SK-N-MC (cell line): ENCODE measurements around the gene DUS2.

Experiments used
- EZH2 ChIP-seq: fragments of 200-600 bp; sonication (generic); IDR thresholded peaks from one replicate; pipeline ENCODE4 v1.6.1; 2017; ENCODE audit warnings: antibody characterized with exemption
- POLR2AphosphoS5 ChIP-seq: IDR thresholded peaks from 2 replicates; pipeline ENCODE4 v1.6.1; 2012; ENCODE audit warnings: mild to moderate bottlenecking, low read depth, low read length, borderline replicate concordance

GRCh38 chr16:68082629-68083238 is 59.6 kb downstream of the DUS2 start:
- TF ChIP-seq POLR2AphosphoS5 (no peak), EZH2 (no peak)
